Measurements from ENCODE around the gene PCLO. TPM values are rescaled to one million over a fixed set of nuclear protein-coding genes. Genes with fewer than 3 reads are reported as not detected.

The PCLO gene
- total RNA-seq, 1 donor from 2014 or later, result 10.8 TPM

- Histone ChIP-seq H3K27me3 (no peaks in the 10 kb centered on the region), H3K36me3 (no peaks in the 10 kb centered on the region), H3K4me3 (no peak overlapping the region), H3K27ac (no peak overlapping the region), H3K4me1 (no peaks in the 10 kb centered on the region), H3K9me3 (no peaks in the 10 kb centered on the region)
- no peak for TF ChIP-seq CTCF (IDR thresholded peaks at IDR 0.05)
- TF ChIP-seq POLR2A (IDR thresholded peaks at IDR 0.05), result no peak
- TF ChIP-seq POLR2AphosphoS5 (IDR thresholded peaks at IDR 0.05; ENCODE audit: insufficient read depth in 1 of 2, low read depth in 1 of 2), result no peak
- DNase-seq (ENCODE audit: extremely low spot score in 2 of 2), result no peak
- intact Hi-C loops (cut with DNase I), result no loop called here
Observed at GRCh38 chr7:83001362-83002040, 161.2 kb downstream of the PCLO start.

- H3K27ac ChIP-seq, result no peak overlapping the region
- no peaks in the 10 kb centered on the region for H3K27me3 ChIP-seq
- H3K4me1 ChIP-seq, result no peaks in the 10 kb centered on the region
- intact Hi-C loops (cut with DNase I), result no loop called here
- no peak for DNase-seq (ENCODE audit: extremely low spot score in 2 of 2)
- no peaks in the 10 kb centered on the region for H3K36me3 ChIP-seq
- no peak overlapping the region for H3K4me3 ChIP-seq
- TF ChIP-seq POLR2AphosphoS5 (IDR thresholded peaks at IDR 0.05; ENCODE audit: insufficient read depth in 1 of 2, low read depth in 1 of 2), result no peak
- no peak for TF ChIP-seq POLR2A (IDR thresholded peaks at IDR 0.05)
- no peak for TF ChIP-seq CTCF (IDR thresholded peaks at IDR 0.05)
- no peaks in the 10 kb centered on the region for H3K9me3 ChIP-seq
Observed at GRCh38 chr7:82998436-82998835, 164.2 kb downstream of the PCLO start.

- Histone ChIP-seq H3K4me1 (no peaks in the 10 kb centered on the region), H3K4me3 (no peak overlapping the region), H3K9me3 (no peaks in the 10 kb centered on the region), H3K27me3 (no peaks in the 10 kb centered on the region), H3K36me3 (no peaks in the 10 kb centered on the region), H3K27ac (no peak overlapping the region)
- intact Hi-C loops (cut with DNase I), result no loop called here
- no peak for DNase-seq (ENCODE audit: extremely low spot score in 2 of 2)
- TF ChIP-seq POLR2A (IDR thresholded peaks at IDR 0.05), result no peak
- no peak for TF ChIP-seq CTCF (IDR thresholded peaks at IDR 0.05)
- TF ChIP-seq POLR2AphosphoS5 (IDR thresholded peaks at IDR 0.05; ENCODE audit: insufficient read depth in 1 of 2, low read depth in 1 of 2), result no peak
Observed at GRCh38 chr7:82985144-82985802, 177.4 kb downstream of the PCLO start.

- intact Hi-C loops (cut with DNase I), result no loop called here
- no peak for DNase-seq (ENCODE audit: extremely low spot score in 2 of 2)
Observed at GRCh38 chr7:82980130-82980788, 182.4 kb downstream of the PCLO start.

More at GRCh38 chr7:82980130-82980788, 182.4 kb downstream of the PCLO start:
- H3K4me3 ChIP-seq, result no peak overlapping the region
- TF ChIP-seq POLR2A (IDR thresholded peaks at IDR 0.05) (no peak), CTCF (IDR thresholded peaks at IDR 0.05) (no peak), POLR2AphosphoS5 (IDR thresholded peaks at IDR 0.05; ENCODE audit: insufficient read depth in 1 of 2, low read depth in 1 of 2) (no peak)
- no peaks in the 10 kb centered on the region for H3K36me3 ChIP-seq
- no peaks in the 10 kb centered on the region for H3K27me3 ChIP-seq
- no peaks in the 10 kb centered on the region for H3K4me1 ChIP-seq
- no peaks in the 10 kb centered on the region for H3K9me3 ChIP-seq
- H3K27ac ChIP-seq, result no peak overlapping the region

All from vagina (tissue), 2 donors.